ENCODE data around the gene CUTA.

CUTA gene

GRCh38 chr6:33417903-33418689, at the start of gene CUTA:
CUTA (minus strand) TSS chr6:33418107; CDS start chr6:33418000, 107 bp downstream.
- peak; percentile 99 for DNase-seq

- DNase-seq, result no peak
Measured at GRCh38 chr6:33467091-33467490, 49.2 kb upstream of the CUTA start.

GRCh38 chr6:33466075-33466735, 48.3 kb upstream of the CUTA start:
- no peak for DNase-seq

- no peak for DNase-seq
Measured at GRCh38 chr6:33459226-33459625, 41.3 kb upstream of the CUTA start.

DNA sequence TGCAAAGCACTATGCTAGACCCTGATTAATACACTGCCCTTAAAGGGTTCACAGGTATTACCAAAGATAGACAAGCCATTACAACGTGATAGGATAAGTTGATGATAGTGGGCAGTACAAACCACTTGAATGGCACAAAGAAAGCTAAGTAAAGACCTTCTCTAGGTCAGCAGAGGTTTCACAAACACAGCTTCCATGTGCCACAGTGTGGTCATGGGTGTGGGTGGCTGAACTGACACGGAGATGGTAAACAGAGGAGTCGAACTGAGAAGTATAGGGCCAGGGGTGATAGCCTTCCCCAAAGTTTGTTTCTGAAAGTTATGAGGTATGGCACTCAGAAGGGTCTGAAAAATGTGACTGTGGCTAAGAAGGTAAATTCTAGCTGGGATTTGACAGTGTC, 40.8 kb upstream of the CUTA start:
- no peak for DNase-seq

GRCh38 chr6:33456156-33456555, 38.2 kb upstream of the CUTA start:
- no peak for DNase-seq

- DNase-seq, result no peak
Measured at GRCh38 chr6:33455051-33455450, 37.1 kb upstream of the CUTA start.

DNA sequence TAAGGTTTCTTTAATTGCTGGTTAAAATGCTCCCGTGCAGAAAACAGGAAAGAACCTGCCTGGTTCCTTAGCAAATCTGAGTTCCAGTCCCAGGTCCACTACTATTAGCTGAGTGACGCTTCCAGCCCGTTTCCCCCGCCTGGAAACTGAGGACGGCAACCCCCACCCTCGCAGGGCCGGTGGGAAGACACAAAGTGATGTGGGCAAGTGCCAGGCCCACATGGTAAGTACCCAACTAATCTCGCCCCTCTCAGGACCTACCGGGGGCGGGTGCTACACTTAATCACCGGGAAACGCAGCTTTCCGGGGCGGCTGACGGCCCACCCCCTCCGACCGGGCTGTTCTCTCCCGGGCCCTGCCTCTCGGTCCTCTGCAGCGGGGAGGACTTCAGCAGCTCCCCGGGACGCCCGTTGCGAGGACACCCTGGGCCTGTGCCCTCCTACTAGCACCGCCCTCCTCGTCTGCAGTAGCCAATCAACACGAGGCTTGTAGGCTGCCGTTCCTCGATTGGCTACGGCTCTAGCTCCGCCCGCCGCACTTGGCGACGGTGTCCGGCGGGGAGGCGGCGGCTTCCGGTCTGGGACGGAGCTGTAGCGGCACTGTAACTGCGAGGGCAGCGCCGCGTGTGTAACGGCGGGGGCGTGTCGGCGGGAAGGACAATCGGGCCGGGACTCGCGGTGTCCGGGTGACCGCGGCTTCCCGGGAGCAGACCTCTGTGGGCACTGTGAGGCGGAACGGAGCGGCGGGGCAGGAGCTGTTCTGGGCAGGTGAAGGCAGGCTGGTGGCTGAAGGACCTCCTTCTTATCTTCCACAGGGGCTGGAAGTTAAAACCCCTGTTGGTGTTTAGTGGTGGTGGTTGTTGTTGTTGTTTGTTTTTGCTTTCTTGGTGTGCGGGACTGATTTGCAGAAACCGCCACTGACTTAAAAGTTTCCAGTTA, 36.4 kb upstream of the CUTA start, which contains the start of gene ZBTB9:
Gene ZBTB9 (plus strand): TSS at position 568 of the 938 bp plus-strand sequence. CDS start 525 bp downstream, outside the sequence.
- DNase-seq, result peak; percentile 97

DNA sequence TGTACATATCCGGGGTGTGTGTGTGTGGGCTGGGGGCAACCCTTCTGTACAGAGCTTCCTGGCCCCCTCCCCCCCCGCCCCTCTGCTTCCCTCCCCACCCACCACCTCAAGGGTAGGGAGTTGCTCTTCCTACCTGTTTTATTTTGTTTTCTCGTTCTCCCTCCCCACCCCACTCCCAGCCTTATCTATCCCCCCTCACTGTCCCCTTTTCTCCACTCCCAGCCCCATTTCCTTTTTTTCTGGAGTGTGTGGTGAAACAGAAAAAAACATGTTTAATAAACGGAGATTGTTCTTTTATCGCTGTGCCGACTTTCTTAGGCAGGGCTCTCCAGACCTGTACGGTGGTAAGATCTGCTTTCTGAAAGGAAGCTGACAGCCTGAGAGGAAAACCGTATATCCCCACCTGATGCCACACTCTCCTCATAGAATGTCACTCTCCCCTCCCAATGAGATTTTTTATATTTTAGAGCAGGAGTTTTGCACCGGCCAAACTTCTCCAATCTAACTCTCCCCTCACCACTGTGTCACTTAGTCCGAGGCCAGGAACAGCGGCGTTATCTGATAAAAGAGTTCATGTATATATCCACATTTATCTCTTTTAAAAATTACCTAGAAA, 35.6 kb upstream of the CUTA start:
- DNase-seq, result no peak

DNA sequence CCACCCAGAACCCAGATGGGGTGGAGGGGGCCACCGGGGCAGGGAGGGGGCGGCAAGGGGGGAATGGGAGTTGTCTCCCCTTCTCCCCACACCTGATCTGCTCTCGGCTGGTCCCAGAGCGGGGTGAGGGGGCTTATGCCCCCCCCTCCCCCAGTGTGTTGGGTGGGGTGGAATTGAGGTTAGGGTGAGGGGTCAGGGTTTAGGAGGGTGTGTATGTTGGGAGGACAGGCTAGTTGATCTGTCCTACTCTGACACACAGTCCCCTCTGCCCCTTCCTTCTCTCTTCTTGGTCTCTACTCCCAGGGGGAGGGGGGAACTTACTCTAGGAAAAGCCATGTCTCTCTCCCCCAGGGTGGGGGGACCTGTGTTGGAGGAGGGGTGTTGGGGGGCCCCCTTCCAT, 34.6 kb upstream of the CUTA start:
- DNase-seq, result no peak

DNA sequence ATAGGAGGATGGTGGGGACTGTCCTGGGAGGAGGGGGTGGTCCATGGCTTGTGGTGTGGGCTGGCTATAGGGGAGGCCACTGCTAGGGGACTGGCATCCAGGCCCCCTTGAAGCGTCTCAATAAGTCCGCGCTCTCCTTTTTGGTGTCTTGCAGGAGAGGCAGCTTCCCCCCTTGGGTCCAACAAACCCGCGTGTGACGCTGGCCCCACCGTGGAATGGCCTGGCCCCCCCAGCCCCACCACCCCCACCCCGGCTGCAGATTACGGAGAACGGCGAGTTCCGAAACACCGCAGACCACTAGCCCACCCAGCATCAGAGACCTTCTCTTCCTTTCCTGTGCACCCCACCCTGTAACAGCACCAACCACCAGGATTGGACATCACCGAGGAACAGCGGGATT, 33.7 kb upstream of the CUTA start:
- DNase-seq, result no peak

GRCh38 chr6:33450434-33450833, 32.5 kb upstream of the CUTA start:
- no peak for DNase-seq

GRCh38 chr6:33446356-33446755, 28.4 kb upstream of the CUTA start:
- DNase-seq, result no peak

- no peak for DNase-seq
Measured at GRCh38 chr6:33445119-33445603, 27.3 kb upstream of the CUTA start.

DNA sequence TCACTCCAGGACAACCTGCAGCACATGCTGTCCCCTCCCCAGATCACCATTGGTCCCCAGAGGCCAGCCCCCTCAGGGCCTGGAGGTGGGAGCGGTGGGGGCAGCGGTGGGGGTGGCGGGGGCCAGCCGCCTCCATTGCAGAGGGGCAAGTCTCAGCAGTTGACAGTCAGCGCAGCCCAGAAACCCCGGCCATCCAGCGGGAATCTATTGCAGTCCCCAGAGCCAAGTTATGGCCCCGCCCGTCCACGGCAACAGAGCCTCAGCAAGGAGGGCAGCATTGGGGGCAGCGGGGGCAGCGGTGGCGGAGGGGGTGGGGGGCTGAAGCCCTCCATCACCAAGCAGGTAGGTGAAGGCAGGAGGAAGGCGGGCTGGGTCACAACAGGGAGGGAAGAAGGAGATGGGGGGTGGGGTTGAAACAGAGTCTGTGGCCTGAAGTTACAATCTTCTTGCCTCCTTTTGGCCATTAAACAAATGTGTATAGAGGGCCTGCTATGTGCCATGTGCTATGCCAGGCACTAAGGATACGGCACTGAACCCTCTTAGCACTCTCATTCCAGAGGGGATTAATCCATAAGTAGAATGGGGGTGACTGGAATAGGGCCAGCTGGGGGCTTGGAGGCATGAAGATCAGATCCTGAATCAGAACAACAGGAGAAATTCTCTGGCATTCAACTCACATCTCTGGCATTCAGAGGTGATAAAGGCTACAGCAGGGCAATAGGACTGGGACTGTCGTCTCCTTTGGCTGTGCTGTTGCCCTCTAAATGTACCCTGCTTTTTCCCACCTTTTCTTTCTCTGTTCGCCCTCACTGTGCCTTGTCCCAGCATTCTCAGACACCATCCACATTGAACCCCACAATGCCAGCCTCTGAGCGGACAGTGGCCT, 26.0 kb upstream of the CUTA start:
- DNase-seq, result no peak

DNA sequence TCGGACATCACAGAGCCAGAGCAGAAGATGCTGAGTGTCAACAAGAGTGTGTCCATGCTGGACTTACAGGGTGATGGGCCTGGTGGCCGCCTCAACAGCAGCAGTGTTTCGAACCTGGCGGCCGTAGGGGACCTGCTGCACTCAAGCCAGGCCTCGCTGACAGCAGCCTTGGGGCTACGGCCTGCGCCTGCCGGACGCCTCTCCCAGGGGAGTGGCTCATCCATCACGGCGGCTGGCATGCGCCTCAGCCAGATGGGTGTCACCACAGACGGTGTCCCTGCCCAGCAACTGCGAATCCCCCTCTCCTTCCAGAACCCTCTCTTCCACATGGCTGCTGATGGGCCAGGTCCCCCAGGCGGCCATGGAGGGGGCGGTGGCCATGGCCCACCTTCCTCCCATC, 25.1 kb upstream of the CUTA start:
- DNase-seq, result no peak

DNA sequence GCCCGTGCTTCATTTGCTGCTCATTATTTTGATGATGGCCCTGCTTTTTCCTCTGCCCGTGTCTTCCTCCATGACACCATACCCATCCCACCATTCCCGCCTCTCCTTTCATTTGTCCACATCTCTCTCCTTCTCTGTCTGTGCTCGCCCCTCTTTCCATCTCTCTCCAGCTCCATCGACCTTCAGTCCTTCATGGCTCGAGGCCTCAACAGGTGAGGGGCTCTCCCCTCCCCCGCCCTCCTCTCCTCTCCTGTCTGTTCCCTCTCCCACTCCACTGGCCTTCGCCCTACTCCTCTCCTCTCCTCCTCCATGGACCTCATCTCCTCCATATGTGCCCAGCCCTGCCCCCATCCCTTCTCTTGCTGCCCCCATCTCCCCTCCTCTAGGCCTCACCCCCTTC, 24.4 kb upstream of the CUTA start:
- no peak for DNase-seq

DNA sequence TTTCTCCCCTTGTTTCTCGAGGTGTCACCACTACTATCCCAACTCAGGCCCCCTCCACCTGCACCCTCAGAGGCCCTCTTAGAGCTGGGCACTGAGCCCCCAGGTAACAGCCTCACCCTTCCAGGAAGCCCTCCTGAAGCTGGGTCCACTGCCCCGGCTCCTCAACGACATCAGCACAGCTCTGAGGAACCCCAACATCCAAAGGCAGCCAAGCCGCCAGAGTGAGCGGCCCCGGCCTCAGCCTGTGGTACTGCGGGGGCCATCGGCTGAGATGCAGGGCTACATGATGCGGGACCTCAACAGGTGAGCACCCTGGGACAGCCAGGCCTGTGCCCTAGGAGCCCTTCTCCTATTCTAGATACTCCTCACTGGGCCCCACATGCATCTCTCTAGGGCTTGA, 23.6 kb upstream of the CUTA start:
- DNase-seq, result no peak

DNA sequence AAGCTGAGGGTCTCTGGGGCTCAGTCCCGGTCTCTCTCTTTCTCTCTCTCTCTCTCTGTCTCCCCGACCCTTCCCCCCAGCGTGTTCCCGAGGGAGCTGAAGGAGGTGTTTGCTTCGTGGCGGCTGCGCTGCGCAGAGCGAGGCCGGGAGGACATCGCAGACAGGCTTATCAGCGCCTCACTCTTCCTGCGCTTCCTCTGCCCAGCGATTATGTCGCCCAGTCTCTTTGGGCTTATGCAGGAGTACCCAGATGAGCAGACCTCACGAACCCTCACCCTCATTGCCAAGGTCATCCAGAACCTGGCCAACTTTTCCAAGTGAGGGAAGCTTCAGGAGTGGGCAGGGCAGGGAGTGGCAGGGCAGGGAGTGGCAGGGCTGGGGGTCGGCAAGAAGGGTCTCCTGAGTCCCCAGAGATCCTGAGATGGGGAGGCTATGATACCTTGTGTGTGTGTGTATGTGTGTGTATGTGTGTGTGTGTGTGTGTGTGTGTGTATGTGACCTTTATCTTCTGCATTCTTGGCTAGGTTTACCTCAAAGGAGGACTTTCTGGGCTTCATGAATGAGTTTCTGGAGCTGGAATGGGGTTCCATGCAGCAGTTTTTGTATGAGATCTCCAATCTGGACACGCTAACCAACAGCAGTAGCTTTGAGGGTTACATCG, 22.9 kb upstream of the CUTA start:
- no peak for DNase-seq

- no peak for DNase-seq
Measured at GRCh38 chr6:33439956-33440648, 22.2 kb upstream of the CUTA start.
